HG02870 (cell line): ENCODE measurements around the gene NABP2.
A peak's percentile ranks its signal among the peaks of the same experiment; 100 is the strongest.

ENCODE experiments used
- ATAC-seq: cut with Tn5 transposase; IDR thresholded peaks from one replicate; pipeline ENCODE4 v1.9.1; 2021; ENCODE audit warnings: mild to moderate bottlenecking, moderate library complexity; ENCODE audit not compliant: unreplicated experiment

Gene NABP2

DNA sequence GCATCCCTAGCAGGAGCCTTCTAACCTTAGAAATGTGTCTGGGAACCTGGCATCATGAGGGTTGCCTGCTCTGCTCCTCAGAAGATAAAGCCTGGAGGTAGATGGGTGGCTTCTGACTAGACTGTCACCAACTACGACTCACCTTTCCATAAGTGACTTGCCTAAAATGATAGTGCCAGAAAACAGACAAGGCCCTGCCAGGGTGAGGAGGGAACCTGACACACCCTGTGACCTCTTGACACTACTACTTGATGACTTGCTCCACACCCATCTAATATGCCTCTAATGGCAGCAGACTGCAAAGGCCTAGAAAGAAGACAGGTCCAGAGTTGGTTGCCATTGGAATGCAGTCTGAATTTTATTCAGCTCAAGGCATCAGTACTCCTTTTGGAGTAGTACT, 11.8 kb upstream of the NABP2 start:
- no peak for ATAC-seq

GRCh38 chr12:56213878-56214277, 10.3 kb upstream of the NABP2 start:
- ATAC-seq = no peak

- ATAC-seq = no peak
Observed at GRCh38 chr12:56216461-56216860, 7.7 kb upstream of the NABP2 start.

DNA sequence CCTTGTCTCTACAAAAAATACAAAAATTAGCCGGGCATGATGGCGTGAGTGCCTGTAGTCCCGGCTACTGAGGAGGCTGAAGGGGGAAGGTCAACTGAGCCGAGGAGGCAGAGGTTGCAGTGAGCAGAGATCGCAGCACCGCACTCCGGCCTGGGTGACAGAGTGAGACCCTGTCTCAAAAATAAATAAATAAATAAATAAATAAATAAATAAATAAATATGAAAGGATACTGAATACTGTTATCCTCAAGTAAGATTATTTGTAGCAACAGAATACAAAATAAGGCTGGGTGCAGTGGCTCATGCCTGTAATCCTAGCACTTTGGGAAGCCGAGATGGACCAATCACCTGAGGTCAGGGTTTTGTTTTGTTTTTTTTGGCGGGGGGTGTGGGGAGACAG, 4.3 kb upstream of the NABP2 start:
- no peak for ATAC-seq

GRCh38 chr12:56220611-56221231, 3.4 kb upstream of the NABP2 start:
- ATAC-seq = no peak

GRCh38 chr12:56221232-56221756, 2.8 kb upstream of the NABP2 start:
- peak; percentile 17 for ATAC-seq

DNA sequence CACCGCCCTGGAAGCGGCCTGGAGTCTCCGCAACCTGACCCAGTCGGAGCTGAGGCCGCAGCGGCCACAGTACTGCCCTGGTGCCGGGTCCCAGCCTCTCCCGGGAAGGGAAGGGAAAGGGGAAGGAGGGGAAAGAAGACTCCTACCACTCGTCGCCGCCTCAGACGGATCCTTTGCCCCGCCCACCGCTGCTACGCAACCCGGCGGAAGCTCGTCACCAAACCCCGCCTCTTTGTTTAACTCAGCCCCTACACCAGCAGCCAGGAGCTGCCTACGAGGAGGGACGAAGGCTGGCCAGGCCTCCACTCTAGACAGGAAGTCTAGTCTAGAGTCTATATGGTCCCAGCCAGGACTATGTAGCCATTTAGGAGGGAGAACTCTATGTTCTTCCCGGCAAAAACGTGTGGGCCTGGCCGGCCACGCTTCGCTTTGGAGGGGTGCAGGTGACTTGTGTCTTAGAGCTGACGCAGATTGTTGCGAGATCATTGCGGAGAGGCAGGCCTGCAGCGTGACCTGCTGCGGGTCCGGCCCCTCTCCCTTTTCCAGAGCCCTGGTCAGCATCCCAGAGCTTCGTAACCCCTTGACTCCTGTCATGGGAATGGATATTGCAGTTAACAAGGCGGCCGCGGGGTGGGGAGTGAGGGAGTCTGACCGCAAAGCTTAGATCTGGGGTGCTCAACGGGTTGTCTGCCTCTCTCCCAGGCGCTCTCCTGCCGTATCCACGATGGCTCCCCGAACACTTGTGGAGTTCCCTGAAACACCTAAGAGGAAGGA, 2.2 kb upstream of the NABP2 start, which contains the start of gene RNF41:
Gene RNF41, minus strand, starts transcription at position 166 of the 774 bp plus-strand sequence. CDS start 7,875 bp downstream, outside the sequence.
- peak; percentile 84 for ATAC-seq

DNA sequence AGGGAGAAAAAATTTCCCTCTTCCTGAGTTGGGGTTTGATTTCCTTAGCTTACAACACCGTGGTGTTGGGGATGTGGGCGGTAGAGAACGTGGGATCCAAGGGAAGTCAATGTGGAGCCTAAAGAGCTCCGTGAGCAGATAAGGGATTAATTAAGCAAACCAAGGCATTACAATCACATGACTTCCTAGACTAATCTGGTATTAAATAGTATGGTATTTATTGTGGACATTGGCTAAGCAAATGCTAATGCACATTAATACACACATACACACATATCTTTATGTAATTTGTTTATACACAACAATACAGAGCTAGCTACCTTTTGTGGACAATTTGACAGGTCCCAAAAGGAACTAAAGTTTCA, 1.6 kb upstream of the NABP2 start:
- ATAC-seq = no peak

- ATAC-seq = no peak
Observed at GRCh38 chr12:56223571-56224101, 506 bp upstream of the NABP2 start.

DNA sequence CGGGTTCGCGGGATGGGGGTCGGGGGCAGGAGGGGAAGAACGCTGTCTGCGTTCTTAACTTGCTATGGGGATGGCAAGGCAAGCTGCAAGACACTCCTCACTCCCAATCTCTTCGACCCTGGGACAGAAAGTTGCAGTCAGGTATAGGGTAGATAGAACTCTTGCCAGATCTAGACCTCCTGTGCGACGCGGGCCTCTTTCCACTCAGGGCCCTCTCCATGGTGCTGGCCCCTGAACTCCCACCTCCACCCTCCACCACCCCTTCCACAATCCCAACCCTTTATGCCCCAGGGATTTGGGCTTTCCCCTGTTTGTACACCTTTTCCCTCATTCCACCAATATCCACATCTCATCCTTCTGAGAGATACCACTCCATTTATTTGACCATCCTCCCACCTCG, 812 bp downstream of the NABP2 start:
- no peak for ATAC-seq

DNA sequence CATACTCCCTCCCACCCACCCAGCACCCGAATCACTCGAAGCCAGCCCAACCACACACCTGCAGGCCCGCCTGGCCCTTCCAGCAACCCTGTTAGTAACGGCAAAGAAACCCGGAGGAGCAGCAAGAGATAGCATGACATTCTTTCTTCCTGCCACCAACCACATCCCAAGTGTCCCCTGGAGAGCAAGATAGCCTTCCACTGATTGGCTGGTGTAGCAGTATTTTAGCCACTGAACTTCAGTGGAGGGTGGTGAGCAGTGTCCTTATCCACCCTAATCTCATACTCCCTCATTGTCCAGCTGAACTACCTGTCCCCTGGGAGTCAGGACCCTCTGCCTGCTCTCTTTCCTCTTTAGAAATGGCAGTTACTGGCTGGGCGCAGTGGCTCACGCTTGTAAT, 4.9 kb downstream of the NABP2 start:
- ATAC-seq = no peak

GRCh38 chr12:56229916-56230431, 5.8 kb downstream of the NABP2 start, which contains the start of gene SLC39A5:
Gene SLC39A5 (plus strand): TSS chr12:56230051. CDS start chr12:56231275, 1,224 bp downstream.
- no peak for ATAC-seq

- ATAC-seq = no peak
Observed at GRCh38 chr12:56230432-56231183, 6.5 kb downstream of the NABP2 start.

- no peak for ATAC-seq
Observed at GRCh38 chr12:56231184-56231582, 7.0 kb downstream of the NABP2 start.

- no peak for ATAC-seq
Observed at GRCh38 chr12:56234746-56235436, 10.7 kb downstream of the NABP2 start.

GRCh38 chr12:56236091-56236490, 11.9 kb downstream of the NABP2 start:
- ATAC-seq = no peak

DNA sequence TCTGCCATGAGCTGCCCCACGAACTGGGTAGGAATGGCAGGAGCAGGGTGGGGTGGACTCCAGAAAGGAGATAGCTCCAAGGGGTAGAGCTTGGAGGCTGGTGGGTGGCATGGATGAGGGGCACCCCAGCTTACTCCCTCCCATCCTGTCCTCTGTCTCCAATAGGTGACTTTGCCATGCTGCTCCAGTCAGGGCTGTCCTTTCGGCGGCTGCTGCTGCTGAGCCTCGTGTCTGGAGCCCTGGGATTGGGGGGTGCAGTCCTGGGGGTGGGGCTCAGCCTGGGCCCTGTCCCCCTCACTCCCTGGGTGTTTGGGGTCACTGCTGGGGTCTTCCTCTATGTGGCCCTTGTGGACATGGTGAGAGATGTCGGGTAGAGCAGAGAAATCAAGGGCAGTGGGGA, 12.8 kb downstream of the NABP2 start:
- ATAC-seq = no peak

- ATAC-seq = no peak
Observed at GRCh38 chr12:56237552-56237951, 13.4 kb downstream of the NABP2 start.

DNA sequence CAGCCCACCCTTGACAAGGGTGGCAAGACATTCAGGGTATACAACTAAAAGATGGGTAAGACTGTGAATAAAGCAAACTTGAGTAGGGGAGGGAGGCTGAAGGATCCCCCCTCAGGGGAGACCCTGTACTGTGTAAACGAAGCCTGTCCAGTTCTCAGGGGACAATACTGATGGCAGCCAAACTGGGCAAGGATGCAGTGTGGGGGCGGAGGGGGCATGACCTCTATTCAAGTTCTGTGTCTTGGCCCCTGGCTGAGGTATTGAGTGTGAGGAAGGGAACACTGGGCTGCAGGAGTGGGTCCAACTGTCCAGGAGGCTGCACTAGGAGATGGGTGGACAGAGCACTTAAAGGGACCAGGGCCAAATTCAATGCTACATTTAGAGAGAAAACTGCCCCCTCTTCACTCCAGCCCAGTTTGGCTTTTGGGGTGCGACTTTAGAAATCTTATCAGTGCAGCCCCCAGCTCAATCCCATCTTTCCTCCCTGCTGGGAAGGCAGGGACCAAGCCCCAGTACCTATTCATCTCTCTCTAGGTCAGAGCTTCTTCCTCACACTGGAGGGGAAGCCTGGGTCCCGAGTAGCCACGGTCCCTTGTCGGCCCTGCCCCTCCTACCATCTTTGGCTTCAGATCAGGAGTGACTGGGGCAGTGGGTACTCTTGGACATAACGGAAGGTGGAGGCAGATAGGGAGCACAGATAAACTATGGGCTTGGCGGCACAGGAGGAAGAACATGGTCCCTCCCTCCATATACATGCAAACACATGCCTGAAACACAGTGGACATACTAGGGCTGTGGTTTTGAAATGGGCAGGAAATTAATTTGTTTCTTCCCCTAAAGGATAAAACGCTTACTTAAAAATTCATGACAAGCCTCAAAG, 17.5 kb downstream of the NABP2 start:
- no peak for ATAC-seq
